Choroid plexus epithelial cell (primary cell): ENCODE data around the gene FAU.

Source experiments
- DNase-seq: peaks from one replicate; pipeline ENCODE4 v3.0.0-alpha.2; 2010; ENCODE audit warnings: low read depth
- H3K4me3 ChIP-seq: 2 replicates; pipeline ENCODE4 v1.5.1; 2011; ENCODE audit warnings: low read depth, mild to moderate bottlenecking, control low read depth, low read length, moderate library complexity
- TF ChIP-seq, protein P1 (sequence below): conservative IDR thresholded peaks from 2 replicates; pipeline ENCODE4 v1.5.1; 2011; ENCODE audit warnings: low read depth, mild to moderate bottlenecking, control low read depth, inconsistent platforms, low read length, moderate library complexity

FAU gene

GRCh38 chr11:65078786-65079342 lies 43.1 kb downstream of the FAU start:
- no peak overlapping the region for H3K4me3 ChIP-seq
- DNase-seq: no peak
- TF ChIP-seq, protein P1, sequence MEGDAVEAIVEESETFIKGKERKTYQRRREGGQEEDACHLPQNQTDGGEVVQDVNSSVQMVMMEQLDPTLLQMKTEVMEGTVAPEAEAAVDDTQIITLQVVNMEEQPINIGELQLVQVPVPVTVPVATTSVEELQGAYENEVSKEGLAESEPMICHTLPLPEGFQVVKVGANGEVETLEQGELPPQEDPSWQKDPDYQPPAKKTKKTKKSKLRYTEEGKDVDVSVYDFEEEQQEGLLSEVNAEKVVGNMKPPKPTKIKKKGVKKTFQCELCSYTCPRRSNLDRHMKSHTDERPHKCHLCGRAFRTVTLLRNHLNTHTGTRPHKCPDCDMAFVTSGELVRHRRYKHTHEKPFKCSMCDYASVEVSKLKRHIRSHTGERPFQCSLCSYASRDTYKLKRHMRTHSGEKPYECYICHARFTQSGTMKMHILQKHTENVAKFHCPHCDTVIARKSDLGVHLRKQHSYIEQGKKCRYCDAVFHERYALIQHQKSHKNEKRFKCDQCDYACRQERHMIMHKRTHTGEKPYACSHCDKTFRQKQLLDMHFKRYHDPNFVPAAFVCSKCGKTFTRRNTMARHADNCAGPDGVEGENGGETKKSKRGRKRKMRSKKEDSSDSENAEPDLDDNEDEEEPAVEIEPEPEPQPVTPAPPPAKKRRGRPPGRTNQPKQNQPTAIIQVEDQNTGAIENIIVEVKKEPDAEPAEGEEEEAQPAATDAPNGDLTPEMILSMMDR: no peak

- no peak overlapping the region for H3K4me3 ChIP-seq
- peak; percentile 56 for DNase-seq
- TF ChIP-seq, protein P1: peak; percentile 76
Observed at GRCh38 chr11:65078151-65078550, 43.8 kb downstream of the FAU start.

DNA sequence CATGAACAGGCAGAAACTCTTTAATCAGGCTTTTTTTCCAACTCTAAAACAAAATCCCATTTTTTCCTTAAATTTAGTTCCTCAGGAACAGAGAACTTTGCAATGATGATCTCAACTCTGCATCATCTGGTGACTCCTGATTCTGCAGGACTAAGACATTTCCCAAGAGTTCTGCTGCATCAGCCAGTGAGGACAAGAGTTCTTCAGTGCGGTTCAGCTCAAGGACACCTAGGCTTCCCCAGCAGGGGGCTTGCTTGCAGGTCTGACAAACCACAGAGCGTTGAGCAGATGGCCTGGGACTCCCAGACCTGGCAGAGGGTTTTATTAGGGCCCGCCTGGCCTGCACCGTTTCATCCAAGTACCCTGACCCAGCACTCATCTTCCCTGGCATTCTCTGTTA lies 44.5 kb downstream of the FAU start:
- peak; percentile 32 for DNase-seq
- TF ChIP-seq, protein P1: no peak
- H3K4me3 ChIP-seq: no peak overlapping the region

DNA sequence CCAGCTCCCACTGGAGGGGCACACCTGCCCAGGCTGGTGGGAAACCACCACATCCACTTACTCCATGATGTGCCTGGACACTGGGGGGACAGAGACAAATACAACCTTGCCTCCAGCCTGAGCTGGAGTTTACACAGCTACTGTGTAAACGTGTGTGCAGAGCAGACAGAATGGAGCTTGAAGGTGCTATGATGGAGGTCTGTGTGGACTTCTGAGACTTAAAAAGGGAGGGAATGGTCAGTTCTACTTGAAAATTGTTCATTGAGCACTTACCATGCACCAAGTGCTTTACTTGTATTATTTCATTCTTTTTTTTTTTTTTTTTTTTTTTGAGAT lies 49.3 kb downstream of the FAU start:
- H3K4me3 ChIP-seq: no peak overlapping the region
- no peak for DNase-seq
- TF ChIP-seq, protein P1: no peak

DNA sequence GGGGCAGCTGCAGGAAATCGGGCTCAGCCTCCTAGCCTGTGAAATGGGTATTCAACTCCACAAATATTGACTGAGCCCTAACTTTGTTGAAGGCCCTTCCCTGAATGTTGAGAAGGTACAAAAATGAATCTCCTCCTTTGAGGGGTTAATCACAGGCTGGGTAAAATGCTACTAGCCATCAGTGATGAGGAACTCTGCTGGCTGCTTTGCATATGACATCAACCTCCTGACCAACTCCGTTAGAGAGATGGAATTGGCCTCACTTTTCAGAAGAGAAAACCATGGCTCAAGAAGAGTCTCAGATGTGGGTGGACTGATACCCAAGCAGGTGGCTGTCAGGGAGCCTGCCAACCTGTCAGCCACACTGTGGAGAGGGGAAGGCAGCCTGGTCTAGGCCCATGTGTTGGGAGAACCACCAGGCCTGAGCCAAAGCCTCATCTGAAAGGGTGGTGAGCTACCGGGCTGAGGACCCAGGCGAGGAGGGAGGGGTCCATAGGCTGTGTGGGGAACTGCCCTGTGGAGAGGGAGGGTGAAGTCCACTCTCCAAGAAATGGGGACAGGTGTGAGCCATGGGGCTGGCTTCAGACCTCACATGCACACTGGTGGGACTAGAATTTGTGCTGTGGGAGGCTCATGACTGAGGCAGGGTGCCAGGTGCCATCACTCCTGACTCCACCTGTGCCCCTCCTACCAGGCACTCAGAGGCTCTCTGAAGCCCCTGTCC lies 49.9 kb downstream of the FAU start:
- no peak overlapping the region for H3K4me3 ChIP-seq
- no peak for DNase-seq
- TF ChIP-seq, protein P1: no peak
